Kidney capillary endothelial cell (primary cell): ENCODE results near the gene NDNF.
A peak's percentile ranks its signal among the peaks of the same experiment; 100 is the strongest.

Experiments
- DNase-seq: peaks from one replicate; pipeline ENCODE4 v3.0.0-alpha.2; 2018; ENCODE audit warnings: low spot score

The NDNF gene

GRCh38 chr4:121072224-121073003, at the start of gene NDNF:
NDNF (minus strand) TSS chr4:121072535; CDS start chr4:121045837, 26,698 bp downstream.
- DNase-seq, result no peak

- no peak for DNase-seq
Measured at GRCh38 chr4:121119715-121120114, 47.4 kb upstream of the NDNF start.

- DNase-seq, result no peak
Measured at GRCh38 chr4:121118344-121118743, 46.0 kb upstream of the NDNF start.

GRCh38 chr4:121114756-121115155, 42.4 kb upstream of the NDNF start:
- DNase-seq, result no peak

- peak; percentile 18 for DNase-seq
Measured at GRCh38 chr4:121112530-121112929, 40.2 kb upstream of the NDNF start.

GRCh38 chr4:121108557-121108956, 36.2 kb upstream of the NDNF start:
- DNase-seq, result no peak

GRCh38 chr4:121107507-121107906, 35.2 kb upstream of the NDNF start:
- no peak for DNase-seq

- no peak for DNase-seq
Measured at GRCh38 chr4:121100093-121100775, 27.9 kb upstream of the NDNF start.

GRCh38 chr4:121098266-121098665, 25.9 kb upstream of the NDNF start:
- no peak for DNase-seq

- peak; percentile 36 for DNase-seq
Measured at GRCh38 chr4:121096629-121097028, 24.3 kb upstream of the NDNF start.

- no peak for DNase-seq
Measured at GRCh38 chr4:121096191-121096590, 23.9 kb upstream of the NDNF start.

GRCh38 chr4:121094297-121094966, 22.1 kb upstream of the NDNF start:
- no peak for DNase-seq

- DNase-seq, result no peak
Measured at GRCh38 chr4:121093261-121093660, 20.9 kb upstream of the NDNF start.

GRCh38 chr4:121091941-121092340, 19.6 kb upstream of the NDNF start:
- DNase-seq, result no peak

GRCh38 chr4:121088867-121089266, 16.5 kb upstream of the NDNF start:
- no peak for DNase-seq

- no peak for DNase-seq
Measured at GRCh38 chr4:121079376-121079775, 7.0 kb upstream of the NDNF start.

GRCh38 chr4:121077496-121077895, 5.2 kb upstream of the NDNF start:
- DNase-seq, result no peak

- no peak for DNase-seq
Measured at GRCh38 chr4:121076416-121076815, 4.1 kb upstream of the NDNF start.

- DNase-seq, result no peak
Measured at GRCh38 chr4:121073672-121074381, 1.5 kb upstream of the NDNF start.

- DNase-seq, result no peak
Measured at GRCh38 chr4:121073004-121073435, 685 bp upstream of the NDNF start.

- DNase-seq, result no peak
Measured at GRCh38 chr4:121071640-121072223, 603 bp downstream of the NDNF start.
